T-cell (primary cell): Measurements from ENCODE around the gene YRDC. TPM values are rescaled to one million over a fixed set of nuclear protein-coding genes. Genes with fewer than 3 reads are reported as not detected.
A peak's percentile ranks its signal among the peaks of the same experiment; 100 is the strongest.

Experiments
- ATAC-seq, 4 experiments: fragments of 200-7000 bp in 3 of 4; fragments of 150-1000 bp in 1 of 4; cut with Tn5 transposase; replicated peaks in 1 of 4; 1 replicate in 3 of 4; 2 replicates in 1 of 4; pipeline ENCODE4 v1.10.0; 2021; ENCODE audit warnings: moderate library complexity in 3 of 4, mild to moderate bottlenecking in 2 of 4, moderate number of reproducible peaks in 1 of 4
- CTCF ChIA-PET, 2 donors: fragments of 300-600 bp; sonication (Branson Sonifier 250); formaldehyde crosslinking; loops; one replicate each; lab custom pipeline; 2022; ENCODE audit warnings: antibody characterized with exemption in 2 of 2; lab: Charles Lee
- POLR2A ChIA-PET, 2 donors: fragments of 300-600 bp; sonication (Branson Sonifier 250); formaldehyde crosslinking; loops; one replicate each; lab custom pipeline; 2022; ENCODE audit warnings: antibody characterized with exemption in 2 of 2; lab: Charles Lee
- DNase-seq, 35 experiments: peaks; one replicate each; pipeline versions ENCODE4 v3.0.0 to v3.0.0-alpha.2; 2013 to 2023
- H3K27ac ChIP-seq: one replicate; pipeline ENCODE4 v1.5.1; 2013; ENCODE audit warnings: low read length
- H3K27me3 ChIP-seq, 2 experiments: replicated peaks in 1 of 2; 1 replicate in 1 of 2; 2 replicates in 1 of 2; pipeline versions ENCODE4 v1.6.1 to v1.7.0; 2013; ENCODE audit warnings: low read length in 1 of 2, mixed read lengths in 1 of 2; ENCODE audit not compliant: control insufficient read depth in 2 of 2, insufficient read depth in 2 of 2; ENCODE audit errors: extremely low read depth in 1 of 2
- H3K36me3 ChIP-seq, 2 donors: 1 replicate in 1 of 2; 2 replicates in 1 of 2; pipeline versions ENCODE4 v1.6.1 to v1.7.0; 2013; ENCODE audit warnings: low read length in 1 of 2; ENCODE audit not compliant: control insufficient read depth in 2 of 2, insufficient read depth in 1 of 2; ENCODE audit errors: extremely low read depth in 1 of 2
- H3K4me1 ChIP-seq, 2 experiments: 1 replicate in 1 of 2; 2 replicates in 1 of 2; pipeline versions ENCODE4 v1.6.1 to v1.7.0; 2013; ENCODE audit warnings: low read length in 2 of 2, mixed read lengths in 1 of 2; ENCODE audit not compliant: insufficient read depth in 2 of 2, control insufficient read depth in 1 of 2; ENCODE audit errors: extremely low read depth in 1 of 2
- H3K4me3 ChIP-seq, 2 donors: 1 replicate in 1 of 2; 2 replicates in 1 of 2; pipeline versions ENCODE4 v1.5.1 to v1.7.0; 2013; ENCODE audit warnings: mild to moderate bottlenecking in 2 of 2, low read length in 1 of 2, moderate library complexity in 1 of 2; ENCODE audit not compliant: control insufficient read depth in 1 of 2; ENCODE audit errors: extremely low read depth in 1 of 2
- H3K9me3 ChIP-seq: 2 replicates; pipeline ENCODE4 v1.7.0; 2013
- H3K27ac Mint-ChIP-seq, 2 donors: one replicate each; pipeline ENCODE4 v1.8.0; 2020 to 2021; ENCODE audit warnings: mild to moderate bottlenecking in 2 of 2, mixed read lengths in 2 of 2
- H3K27me3 Mint-ChIP-seq, 2 donors: one replicate each; pipeline ENCODE4 v1.8.0; 2021 to 2022; ENCODE audit warnings: mixed read lengths in 2 of 2
- H3K36me3 Mint-ChIP-seq: one replicate; pipeline ENCODE4 v1.8.0; 2021; ENCODE audit warnings: mixed read lengths
- H3K4me1 Mint-ChIP-seq, 3 donors: one replicate each; pipeline ENCODE4 v1.8.0; 2020 to 2022; ENCODE audit warnings: mixed read lengths in 3 of 3, mild to moderate bottlenecking in 1 of 3
- H3K4me3 Mint-ChIP-seq, 3 donors: one replicate each; pipeline ENCODE4 v1.8.0; 2020 to 2022; ENCODE audit warnings: mild to moderate bottlenecking in 3 of 3, mixed read lengths in 3 of 3, moderate library complexity in 3 of 3
- H3K9me3 Mint-ChIP-seq, 3 donors: one replicate each; pipeline ENCODE4 v1.8.0; 2020 to 2022; ENCODE audit warnings: mixed read lengths in 3 of 3
- WGBS: methylation state at CpG from one replicate; pipeline ENCODE4 v1.1.5; 2013; ENCODE audit warnings: missing lambda C conversion rate; ENCODE audit not compliant: insufficient coverage; 5-methylcytosine and 5-hydroxymethylcytosine counted together
- total RNA-seq, 35 experiments: library from RNA in 6 of 35; stranded (reverse) in 6 of 35; fragments of 120-200 nt in 1 of 35; gene quantifications; one replicate each; pipeline versions ENCODE4 v1.2.1 to v1.2.4 and lab custom pipeline; 2013 to 2026

YRDC gene
- total RNA-seq, 5 donors from 2014 or later (not counting 1 experiment from before 2014, with no cell fraction given) = 16.0 to 28.2 (median 18.4) TPM

- CTCF ChIA-PET = no interaction called here
Observed at GRCh38 chr1:37828410-37829074, 20.5 kb upstream of the YRDC start.

GRCh38 chr1:37825506-37825905 is 17.5 kb upstream of the YRDC start:
- Mint-ChIP-seq H3K27ac (peak overlapping the region in 1 of 2 donors; percentile 19), H3K4me1 (peaks cover 0 to 10% (median 5%) of the 10 kb centered on the region in 3 donors), H3K9me3 (no peaks in the 10 kb centered on the region), H3K27me3 (no peaks in the 10 kb centered on the region), H3K4me3 (no peak overlapping the region), H3K36me3 (peaks cover 44% of the 10 kb centered on the region)
- H3K27me3 ChIP-seq = no peaks in the 10 kb centered on the region
- H3K4me3 ChIP-seq = no peak overlapping the region
- no peak for DNase-seq
- no peaks in the 10 kb centered on the region for H3K4me1 ChIP-seq
- H3K9me3 ChIP-seq = no peaks in the 10 kb centered on the region
- no CpG with 5 or more reads among the region's 2 CpGs for WGBS
- ChIA-PET POLR2A (no interaction called here), CTCF (no interaction called here)
- peaks cover 12 to 49% of the 10 kb centered on the region in 2 donors for H3K36me3 ChIP-seq
- H3K27ac ChIP-seq = no peak overlapping the region
- no peak for ATAC-seq

More at GRCh38 chr1:37828410-37829074, 20.5 kb upstream of the YRDC start:
- Histone ChIP-seq H3K27ac (no peak overlapping the region), H3K4me1 (no peaks in the 10 kb centered on the region), H3K27me3 (no peaks in the 10 kb centered on the region), H3K4me3 (no peak overlapping the region), H3K9me3 (no peaks in the 10 kb centered on the region), H3K36me3 (peaks cover 3 to 52% of the 10 kb centered on the region in 2 donors)
- Mint-ChIP-seq H3K9me3 (no peaks in the 10 kb centered on the region), H3K27ac (no peak overlapping the region), H3K4me3 (no peak overlapping the region), H3K27me3 (no peaks in the 10 kb centered on the region), H3K4me1 (peaks cover 0 to 7% (median 5%) of the 10 kb centered on the region in 3 donors), H3K36me3 (peaks cover 41% of the 10 kb centered on the region)
- POLR2A ChIA-PET = interaction anchor here in 1 of 2 donors (0.6 kb wide), 1 partner anchor 22 kb away, joined by 3 read pairs; no protein-coding TSS in a partner anchor
- WGBS = 90% methylated on average over 1 of the region's 12 CpGs
- no peak for ATAC-seq
- no peak for DNase-seq

- no peak overlapping the region for H3K27ac ChIP-seq
- ChIA-PET CTCF (no interaction called here), POLR2A (no interaction called here)
- Mint-ChIP-seq H3K36me3 (peaks cover 43% of the 10 kb centered on the region), H3K27me3 (no peaks in the 10 kb centered on the region), H3K4me1 (peaks cover 0 to 10% (median 5%) of the 10 kb centered on the region in 3 donors), H3K4me3 (no peak overlapping the region), H3K27ac (no peak overlapping the region), H3K9me3 (no peaks in the 10 kb centered on the region)
- H3K4me1 ChIP-seq = no peaks in the 10 kb centered on the region
- H3K4me3 ChIP-seq = no peak overlapping the region
- DNase-seq (no peak), ATAC-seq (no peak)
- H3K27me3 ChIP-seq = no peaks in the 10 kb centered on the region
- H3K36me3 ChIP-seq = peaks cover 14 to 53% of the 10 kb centered on the region in 2 donors
- H3K9me3 ChIP-seq = no peaks in the 10 kb centered on the region
- no CpG with 5 or more reads among the region's 2 CpGs for WGBS
Observed at GRCh38 chr1:37824001-37824400, 16.0 kb upstream of the YRDC start.

DNA sequence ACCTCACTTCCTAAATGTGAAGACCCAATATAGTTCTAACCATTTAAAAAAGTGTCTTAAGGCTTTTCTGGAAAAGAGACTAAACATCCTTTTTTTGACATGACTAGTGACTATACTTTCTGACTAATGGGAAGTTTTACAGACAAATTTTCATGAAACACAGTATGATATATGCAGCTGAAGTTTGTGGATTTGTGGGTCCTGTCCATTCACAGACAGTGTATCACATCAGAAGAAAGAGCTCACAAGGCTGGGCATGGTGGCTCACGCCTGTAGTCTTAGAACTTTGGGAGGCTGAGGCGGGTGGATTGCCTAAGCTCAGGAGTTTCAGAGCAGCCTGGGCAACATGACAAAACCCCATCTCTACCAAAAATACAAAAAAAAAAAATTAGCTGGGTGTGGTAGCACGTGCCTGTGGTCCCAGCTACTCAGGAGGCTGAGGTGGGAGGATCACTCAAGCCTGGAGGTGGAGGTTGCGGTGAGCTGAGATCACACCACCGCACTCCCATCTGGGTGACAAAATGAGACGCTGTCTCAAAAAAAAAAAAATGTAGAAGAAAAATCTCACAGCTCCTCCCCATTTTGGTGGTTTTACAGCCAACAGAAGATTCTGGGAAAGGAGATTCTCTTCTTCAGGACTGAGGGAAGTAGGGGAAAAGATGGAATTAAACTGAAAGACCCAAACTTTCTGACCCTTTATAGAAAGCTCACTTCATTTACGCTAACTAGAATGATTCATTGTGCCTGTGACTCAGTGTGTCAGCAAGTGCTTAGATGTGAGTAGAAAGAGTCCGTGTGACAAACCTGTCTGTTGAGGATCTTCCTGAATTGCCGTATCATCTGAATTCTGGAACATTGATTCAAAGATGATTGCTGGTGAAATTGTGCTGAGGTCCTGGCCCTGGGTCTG is 15.2 kb upstream of the YRDC start:
- CTCF ChIA-PET = interaction anchor here in 1 of 2 donors (0.6 kb wide), 1 partner anchor 39 kb away, joined by 4 read pairs; no protein-coding TSS in a partner anchor

DNA sequence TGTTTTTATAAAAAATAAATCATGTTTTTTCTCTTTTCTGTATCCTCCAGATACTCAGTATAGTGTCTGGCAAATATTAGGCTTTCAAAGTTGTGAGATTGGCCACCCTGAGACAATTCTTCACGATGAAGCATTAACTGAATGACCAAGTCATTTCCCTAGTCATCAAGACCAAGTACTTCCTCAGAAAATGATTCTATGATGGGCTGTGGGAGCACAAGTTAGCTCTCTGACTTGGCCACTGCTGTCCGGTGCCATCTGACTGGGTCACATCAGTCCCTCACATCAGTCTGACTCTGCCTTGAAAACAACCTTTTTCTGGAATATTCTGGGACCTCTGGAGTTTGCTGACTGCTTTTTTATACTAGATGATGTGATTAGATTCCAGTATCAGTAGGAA is 13.5 kb upstream of the YRDC start:
- Histone ChIP-seq H3K27me3 (no peaks in the 10 kb centered on the region), H3K4me1 (no peaks in the 10 kb centered on the region), H3K36me3 (peaks cover 14 to 54% of the 10 kb centered on the region in 2 donors), H3K9me3 (no peaks in the 10 kb centered on the region), H3K4me3 (no peak overlapping the region), H3K27ac (no peak overlapping the region)
- no peak for ATAC-seq
- POLR2A ChIA-PET = interaction anchor here in 1 of 2 donors (0.5 kb wide), 1 partner anchor 29 kb away, joined by 6 read pairs; no protein-coding TSS in a partner anchor
- Mint-ChIP-seq H3K36me3 (peaks cover 42% of the 10 kb centered on the region), H3K4me1 (peaks cover 0 to 10% (median 5%) of the 10 kb centered on the region in 3 donors), H3K27ac (no peak overlapping the region), H3K4me3 (no peak overlapping the region), H3K27me3 (no peaks in the 10 kb centered on the region), H3K9me3 (no peaks in the 10 kb centered on the region)
- DNase-seq = no peak
- CTCF ChIA-PET = no interaction called here
- WGBS = no CpG with 5 or more reads among the region's 2 CpGs

More for the DNA sequence above, 15.2 kb upstream of the YRDC start:
- H3K4me1 ChIP-seq = no peaks in the 10 kb centered on the region
- WGBS = 81% methylated on average over 2 of the region's 9 CpGs
- no peaks in the 10 kb centered on the region for H3K27me3 ChIP-seq
- H3K4me1 Mint-ChIP-seq = peaks cover 0 to 10% (median 5%) of the 10 kb centered on the region in 3 donors
- H3K27ac ChIP-seq = no peak overlapping the region
- H3K36me3 Mint-ChIP-seq = peaks cover 40% of the 10 kb centered on the region
- H3K4me3 Mint-ChIP-seq = no peak overlapping the region
- H3K9me3 ChIP-seq = no peaks in the 10 kb centered on the region
- peak in 4 of 35 experiments; percentile 12 to 26 (median 16) for DNase-seq
- peaks cover 17 to 46% of the 10 kb centered on the region in 2 donors for H3K36me3 ChIP-seq
- POLR2A ChIA-PET = no interaction called here
- no peak for ATAC-seq
- H3K9me3 Mint-ChIP-seq = no peaks in the 10 kb centered on the region
- H3K4me3 ChIP-seq = no peak overlapping the region
- H3K27ac Mint-ChIP-seq = peak overlapping the region in 1 of 2 donors; percentile 16
- H3K27me3 Mint-ChIP-seq = no peaks in the 10 kb centered on the region

DNA sequence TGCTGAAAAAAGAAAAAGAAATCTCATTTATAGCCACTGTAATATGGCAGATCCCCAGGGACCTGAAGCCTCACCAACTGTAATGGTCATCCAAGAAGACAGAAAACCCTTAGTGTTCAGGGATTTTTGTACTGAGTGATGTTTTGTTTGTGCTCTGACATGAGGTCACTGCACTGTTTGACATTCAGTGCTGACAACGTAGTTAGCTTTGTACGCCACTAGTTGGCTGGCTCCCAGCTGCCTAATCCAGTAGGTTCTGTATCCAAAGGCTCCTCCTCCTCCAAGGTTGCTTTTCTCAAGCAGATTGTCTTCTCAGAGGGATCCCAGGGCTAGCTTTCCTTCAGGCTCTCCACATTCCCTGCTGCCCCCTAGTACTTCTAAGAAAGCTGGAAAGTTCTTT is 9.5 kb upstream of the YRDC start:
- ATAC-seq = no peak
- DNase-seq = no peak
- H3K36me3 ChIP-seq = peaks cover 18 to 59% of the 10 kb centered on the region in 2 donors
- POLR2A ChIA-PET = no interaction called here
- no peaks in the 10 kb centered on the region for H3K9me3 ChIP-seq
- H3K36me3 Mint-ChIP-seq = peaks cover 46% of the 10 kb centered on the region
- no peaks in the 10 kb centered on the region for H3K27me3 ChIP-seq
- H3K27ac ChIP-seq = no peak overlapping the region
- no peaks in the 10 kb centered on the region for H3K4me1 ChIP-seq
- H3K4me1 Mint-ChIP-seq = peaks cover 0 to 3% (median 0%) of the 10 kb centered on the region in 3 donors
- CTCF ChIA-PET = no interaction called here
- H3K9me3 Mint-ChIP-seq = no peaks in the 10 kb centered on the region
- H3K27me3 Mint-ChIP-seq = no peaks in the 10 kb centered on the region
- H3K27ac Mint-ChIP-seq = no peak overlapping the region
- no peak overlapping the region for H3K4me3 ChIP-seq
- H3K4me3 Mint-ChIP-seq = no peak overlapping the region
- WGBS = 93% methylated on average over 2 of the region's 2 CpGs
